HG02840 (cell line): ENCODE data around the gene TIMD4.
"Not testable (repeated sequence)": the region's sequence is repeated elsewhere in the genome, so short reads cannot be mapped to it uniquely, and the experiment has no call there.

ENCODE experiments used
- ATAC-seq: cut with Tn5 transposase; IDR thresholded peaks from one replicate; pipeline ENCODE4 v1.9.1; 2021; ENCODE audit warnings: mild to moderate bottlenecking, moderate library complexity, moderate number of reproducible peaks; ENCODE audit not compliant: unreplicated experiment, low FRiP score

The TIMD4 gene

DNA sequence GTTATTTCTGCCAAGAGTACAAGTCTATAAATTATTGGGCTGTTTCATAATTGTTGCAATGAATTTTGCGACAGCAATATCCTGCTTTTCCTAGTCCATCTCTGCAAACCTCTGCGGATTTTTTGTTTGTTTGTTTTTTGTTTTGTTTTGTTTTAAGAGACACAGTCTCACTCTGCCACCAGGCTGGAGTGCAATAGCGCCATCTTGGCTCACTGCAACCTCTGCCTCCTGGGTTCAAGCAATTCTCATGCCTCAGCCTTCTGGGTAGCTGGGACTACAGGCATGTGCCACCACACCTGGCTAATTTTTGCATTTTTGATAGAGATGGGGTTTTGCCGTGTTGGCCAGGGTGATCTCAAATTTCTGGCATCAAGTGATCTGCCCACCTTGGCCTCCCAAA lies 37.3 kb downstream of the TIMD4 start:
- not testable (repeated sequence) for ATAC-seq

DNA sequence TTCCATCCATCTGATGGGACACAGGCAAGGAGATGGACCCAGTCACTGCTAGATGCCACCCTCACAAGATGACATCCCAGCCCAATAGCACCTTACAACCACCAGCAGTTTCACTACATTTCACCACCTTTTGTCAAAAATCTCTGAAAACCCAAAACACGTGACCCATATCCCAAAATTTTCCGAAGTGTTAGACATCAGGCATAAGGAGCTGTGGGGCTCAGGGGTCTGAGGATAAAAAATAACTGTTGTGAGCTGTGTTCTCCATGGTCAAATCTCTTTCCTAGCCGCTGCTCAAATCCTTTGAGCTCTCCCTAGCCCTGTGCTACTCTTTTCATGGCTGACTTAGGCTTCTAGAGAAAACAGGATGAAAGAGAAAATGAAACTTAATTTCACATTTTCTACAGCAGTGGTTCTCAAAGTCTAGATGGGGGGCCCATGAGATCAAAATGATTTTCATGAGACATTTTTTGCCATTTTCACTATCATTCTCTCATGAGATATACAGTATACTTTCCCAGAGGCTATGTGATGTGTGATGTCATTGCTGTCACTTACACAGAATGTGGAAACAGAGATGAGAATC lies 40.7 kb downstream of the TIMD4 start:
- peak; percentile 34 for ATAC-seq

DNA sequence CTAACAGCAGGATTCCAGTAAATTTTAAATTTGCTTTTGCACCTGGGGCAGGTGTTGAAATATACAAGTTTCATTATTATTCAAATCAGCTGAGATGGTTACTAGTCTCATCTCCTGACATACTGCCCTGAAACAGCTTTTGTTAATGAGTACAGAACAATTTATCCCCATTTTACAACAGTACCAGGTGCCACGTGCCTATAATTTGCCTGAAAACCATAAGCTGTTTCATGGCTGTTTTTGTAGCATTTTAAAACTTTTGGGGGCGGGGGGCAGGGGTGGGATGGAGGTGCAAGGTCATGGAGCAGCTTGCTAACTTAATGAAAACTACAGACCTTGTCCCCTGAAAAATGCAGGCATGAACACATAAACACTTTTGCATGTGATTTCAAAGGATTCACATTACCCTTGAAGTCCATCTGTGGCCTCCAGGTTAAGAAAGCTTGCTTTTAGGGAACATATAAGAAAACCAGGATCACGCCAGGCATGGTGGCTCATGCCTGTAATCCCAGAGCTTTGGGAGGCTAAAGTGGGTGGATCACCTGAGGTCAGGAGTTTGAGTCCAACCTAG lies 42.1 kb downstream of the TIMD4 start:
- ATAC-seq: peak; percentile 43

DNA sequence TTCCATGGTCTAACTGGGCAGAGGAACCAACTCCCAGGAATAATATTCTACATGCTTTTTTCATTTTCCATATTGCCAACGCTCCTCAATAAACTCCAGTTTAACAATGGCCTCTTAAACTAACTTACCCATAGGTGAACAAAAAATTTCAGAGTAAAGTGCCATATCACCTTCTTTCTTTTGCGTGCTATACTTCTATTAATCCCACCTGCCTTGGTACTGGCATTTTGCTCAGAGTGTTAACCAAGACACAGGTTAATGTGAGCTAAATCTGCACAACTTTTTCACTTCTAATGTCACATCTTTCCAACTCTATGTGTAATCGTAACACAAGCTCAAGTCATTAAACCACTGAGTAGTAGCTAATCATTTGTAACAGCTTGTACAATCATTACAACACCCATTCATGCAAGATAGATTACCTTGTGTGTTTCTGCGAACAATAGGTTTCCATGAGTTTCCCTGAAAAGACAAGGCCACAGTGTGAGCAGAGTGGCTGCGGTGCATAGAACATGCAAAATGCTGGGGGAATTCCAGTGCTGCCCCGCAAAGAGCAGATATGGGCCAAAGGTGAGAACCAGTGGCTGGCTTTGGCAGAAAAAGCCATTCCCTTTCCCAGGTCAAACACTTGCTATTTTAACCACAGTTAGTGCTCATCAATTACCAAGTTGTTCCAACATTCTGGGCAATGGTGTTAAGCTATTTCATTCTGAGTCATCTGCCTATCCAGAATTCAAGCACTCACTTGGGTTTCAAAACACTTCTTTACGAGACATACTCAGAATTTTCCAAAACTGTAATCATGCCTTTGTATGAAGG lies 42.8 kb downstream of the TIMD4 start:
- ATAC-seq: peak; percentile 55

DNA sequence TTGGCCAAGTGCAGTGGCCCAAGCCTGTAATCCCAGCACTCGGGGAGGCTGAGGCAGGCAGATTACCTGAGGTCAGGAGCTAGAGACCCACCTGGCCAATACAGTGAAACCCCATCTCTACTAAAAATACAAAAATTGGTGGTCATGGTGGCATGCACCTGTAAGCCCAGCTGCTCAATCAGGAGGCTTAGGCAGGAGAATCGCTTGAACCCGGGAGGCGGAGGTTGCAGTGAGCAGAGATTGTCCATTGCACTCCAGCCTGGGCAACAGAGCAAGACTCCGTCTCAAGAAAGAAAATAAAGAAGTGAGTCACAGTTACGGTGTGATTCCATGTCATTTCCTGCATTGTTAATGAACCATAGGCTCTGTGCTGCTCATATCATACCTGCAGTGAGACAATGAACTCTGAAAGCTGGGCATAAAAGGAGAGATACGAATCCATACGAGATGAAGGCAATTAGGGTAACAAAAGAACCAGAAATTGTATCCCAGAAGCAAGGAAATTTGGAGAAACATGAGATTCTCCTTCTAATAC lies 44.6 kb downstream of the TIMD4 start:
- ATAC-seq: no peak

DNA sequence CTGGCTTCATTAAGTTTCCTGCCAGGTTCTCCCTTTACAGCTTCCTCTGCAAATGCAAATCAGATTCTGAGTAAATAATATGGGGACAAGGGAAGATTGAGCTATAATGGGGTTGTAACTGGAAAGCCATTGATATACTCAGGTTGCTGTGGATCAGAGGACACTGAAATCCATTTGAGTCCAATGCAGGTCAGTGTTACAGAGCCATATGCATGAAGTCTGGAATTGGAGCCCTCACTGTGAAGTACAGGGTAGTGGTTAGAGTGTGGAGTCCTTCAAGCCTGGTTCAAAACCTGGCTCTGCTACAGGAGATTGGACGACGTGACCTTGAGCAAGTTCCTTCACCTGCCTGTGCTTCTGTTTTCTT lies 48.7 kb downstream of the TIMD4 start:
- ATAC-seq: no peak

DNA sequence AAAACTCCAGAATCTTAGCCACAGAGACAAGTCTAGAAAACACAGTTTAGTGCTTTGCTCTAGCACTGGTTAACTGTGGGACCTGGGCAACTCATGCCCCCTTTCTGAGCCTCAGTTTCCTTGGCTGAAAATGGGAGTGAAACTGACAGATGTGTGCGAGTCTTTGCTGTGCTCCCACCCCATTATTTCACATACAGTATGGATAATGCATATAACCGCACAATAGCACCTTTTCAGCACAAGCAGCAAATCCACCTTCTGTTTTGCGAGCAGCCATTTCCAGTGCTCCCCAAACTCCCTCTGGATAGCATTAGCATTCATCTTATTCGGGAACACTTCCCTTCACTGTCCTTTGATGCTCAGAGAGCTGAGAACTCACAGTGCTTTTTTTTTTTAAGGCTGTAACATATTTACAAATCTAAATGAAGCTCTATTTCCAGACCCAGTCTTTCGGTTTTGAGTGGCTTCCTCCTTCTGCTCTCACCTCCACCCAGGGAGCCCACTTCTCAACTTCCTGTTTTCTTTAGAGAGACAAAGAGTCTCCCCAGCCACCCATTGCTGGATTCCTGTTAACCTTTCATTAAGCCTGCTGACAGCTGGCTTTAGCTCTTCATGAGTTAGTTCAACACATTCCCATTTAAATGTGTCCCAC lies 49.2 kb downstream of the TIMD4 start:
- peak; percentile 89 for ATAC-seq

DNA sequence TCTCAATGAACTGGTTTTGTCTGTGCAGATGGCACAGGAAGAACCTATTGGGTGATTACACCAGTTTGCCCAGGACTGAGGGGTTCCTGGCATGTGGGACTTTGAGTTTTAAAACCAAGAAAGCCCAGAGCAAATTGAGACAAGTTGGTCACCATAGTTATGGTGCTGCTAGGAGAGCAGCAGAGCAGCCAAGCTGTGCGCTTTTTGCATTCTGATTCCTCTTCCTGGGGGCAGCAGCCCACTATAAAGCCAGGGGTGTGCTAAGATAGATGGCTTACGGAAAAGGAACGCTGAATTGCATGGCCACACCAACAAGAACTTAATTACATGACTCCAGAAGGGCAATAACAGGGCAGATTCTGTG lies 49.7 kb downstream of the TIMD4 start:
- no peak for ATAC-seq

DNA sequence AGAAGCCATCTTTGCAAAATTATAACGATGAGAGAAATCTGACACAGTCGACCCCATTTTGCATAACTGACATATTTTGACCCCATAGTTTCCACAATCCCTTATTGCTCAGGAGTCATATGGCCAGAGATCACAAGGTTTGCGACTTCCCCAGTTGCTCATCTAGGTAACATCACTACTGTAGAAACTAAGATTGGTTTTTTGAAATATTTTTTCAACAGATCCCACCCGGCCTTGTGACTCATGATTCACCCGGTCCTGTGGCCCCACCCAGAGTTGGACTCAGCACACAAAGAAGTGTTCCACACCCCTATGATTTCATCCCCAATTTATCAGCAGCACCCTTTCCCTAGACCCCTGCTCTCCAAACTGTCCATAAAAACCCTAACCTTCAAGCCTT lies 50.2 kb downstream of the TIMD4 start:
- no peak for ATAC-seq

DNA sequence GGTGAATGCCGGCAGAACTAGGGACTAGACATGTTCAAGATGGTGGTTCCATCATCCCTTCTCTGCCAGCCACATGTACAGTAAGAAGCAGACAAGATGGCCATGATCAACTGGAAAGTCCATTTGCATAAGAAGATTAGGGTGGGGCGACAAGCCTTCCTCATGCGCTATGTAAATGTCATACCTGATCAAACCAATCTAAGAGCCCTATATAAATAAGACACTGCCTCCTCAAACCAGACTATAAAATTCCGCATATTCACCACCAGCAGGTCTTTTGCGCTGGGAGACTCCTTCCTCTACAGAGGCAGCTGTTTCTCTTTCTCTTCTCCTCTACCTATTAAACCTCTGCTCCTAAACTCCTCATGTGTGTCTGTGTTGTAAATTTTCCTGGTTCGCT lies 53.8 kb downstream of the TIMD4 start:
- no peak for ATAC-seq

DNA sequence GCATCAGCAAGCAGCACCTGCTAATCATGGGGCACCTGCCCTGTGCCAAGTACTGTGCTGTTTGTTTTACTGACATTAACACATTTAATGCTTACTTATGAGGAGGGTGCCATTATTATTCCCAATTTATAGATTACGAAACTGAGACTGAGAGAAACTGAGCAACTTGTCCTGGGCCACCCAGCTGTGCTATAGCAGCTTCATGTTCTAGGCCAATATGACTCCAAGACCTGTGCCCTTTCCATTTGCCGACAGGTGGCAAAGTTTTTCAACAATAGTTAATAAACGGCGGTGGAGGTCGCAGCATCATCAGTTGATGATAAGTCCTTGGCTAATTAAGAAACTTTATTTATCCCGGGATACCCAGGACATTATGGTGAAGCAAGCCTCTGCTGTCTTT lies 55.4 kb downstream of the TIMD4 start:
- ATAC-seq: no peak

DNA sequence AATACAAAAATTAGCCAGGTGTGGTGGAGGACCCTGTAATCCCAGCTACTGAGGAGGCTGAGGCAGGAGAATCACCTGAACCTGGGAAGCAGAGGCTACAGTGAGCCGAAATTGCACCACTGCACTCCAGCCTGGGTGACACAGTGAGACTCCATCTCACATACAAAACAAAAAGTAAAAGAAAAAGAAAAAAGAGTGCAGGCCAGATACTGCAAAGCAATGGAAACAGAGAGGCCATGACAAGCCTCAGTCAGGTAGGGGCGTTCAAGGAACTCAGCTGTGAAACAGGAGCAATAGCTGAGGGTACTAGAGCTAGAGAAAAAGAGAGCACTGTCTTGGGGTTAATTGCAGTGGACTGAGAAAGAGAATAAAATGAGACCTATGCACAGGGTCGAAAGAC lies 56.2 kb downstream of the TIMD4 start:
- no peak for ATAC-seq

DNA sequence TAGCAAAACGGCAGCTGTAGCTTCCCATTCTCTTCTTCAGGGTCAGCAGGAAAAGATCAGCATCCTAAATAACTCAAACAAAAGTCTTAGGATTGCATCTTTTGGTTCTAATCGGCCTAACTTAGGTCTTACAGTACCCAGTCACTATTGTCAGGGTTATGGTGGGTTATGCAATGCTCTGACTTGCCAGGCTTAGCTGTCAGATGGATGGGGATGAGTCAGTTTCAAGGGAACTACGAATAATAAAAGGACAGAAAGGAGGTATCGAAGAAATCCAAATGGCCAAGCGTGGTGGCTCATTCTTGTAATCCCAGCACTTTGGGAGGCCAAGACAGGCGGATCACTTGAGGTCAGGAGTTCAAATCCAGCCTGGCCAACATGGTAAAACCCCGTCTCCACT lies 66.5 kb downstream of the TIMD4 start:
- ATAC-seq: no peak

DNA sequence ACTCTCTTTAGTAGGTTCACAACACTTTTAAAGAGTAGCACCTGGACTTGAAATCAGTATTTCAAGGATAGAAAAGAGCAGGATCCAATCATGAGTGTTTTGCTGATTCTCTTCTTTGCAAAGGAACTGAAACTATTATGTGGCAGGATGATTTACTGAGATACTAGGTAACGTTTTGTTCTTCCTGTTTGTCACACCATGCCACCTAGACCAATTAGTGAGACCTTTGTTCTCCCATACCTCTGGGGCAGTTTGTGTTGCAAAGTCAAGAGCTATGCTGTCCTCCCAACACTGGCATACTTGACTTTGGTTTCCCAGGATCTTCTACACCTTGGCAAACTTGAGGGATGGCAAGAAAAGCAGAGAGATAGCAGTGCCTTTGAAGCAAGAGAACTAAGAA lies 69.5 kb downstream of the TIMD4 start:
- no peak for ATAC-seq

DNA sequence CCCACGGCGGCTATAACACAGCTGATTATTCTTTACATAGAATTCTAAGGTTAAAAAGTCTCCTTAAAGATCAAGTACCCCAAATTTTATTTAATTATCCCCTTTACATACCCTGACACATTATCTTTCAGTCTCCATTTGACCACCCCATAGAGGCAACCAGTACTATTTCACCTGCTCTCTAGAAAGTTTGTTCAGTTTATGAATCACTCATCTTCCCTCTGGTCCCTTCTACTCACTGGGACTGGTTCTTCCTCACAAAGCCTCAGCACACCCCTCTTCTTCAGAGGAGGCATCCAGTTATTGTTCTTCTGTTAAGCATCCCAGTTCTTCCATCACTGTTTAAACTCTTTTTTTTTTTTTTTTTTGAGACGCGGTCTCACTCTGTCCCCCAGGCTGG lies 70.2 kb downstream of the TIMD4 start:
- ATAC-seq: no peak

DNA sequence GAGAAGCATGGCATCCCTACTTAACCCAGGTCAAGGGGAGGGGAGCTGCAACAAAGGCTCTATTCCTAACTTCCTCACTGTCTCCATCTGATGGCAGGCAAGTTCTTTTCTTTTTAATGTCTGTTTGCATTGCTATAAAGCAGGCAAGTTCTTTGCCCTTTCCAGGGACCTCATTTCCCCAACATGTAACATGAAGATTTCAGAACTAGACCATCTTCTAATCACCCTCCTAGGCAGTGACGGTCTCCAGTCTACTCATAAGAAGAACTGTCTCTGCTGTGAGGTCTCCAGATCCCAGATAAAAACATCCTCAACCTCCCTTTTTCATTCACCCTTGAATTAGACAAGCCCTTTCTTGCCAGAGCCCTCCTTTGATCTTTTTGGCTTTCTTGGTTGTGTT lies 70.8 kb downstream of the TIMD4 start:
- ATAC-seq: no peak

DNA sequence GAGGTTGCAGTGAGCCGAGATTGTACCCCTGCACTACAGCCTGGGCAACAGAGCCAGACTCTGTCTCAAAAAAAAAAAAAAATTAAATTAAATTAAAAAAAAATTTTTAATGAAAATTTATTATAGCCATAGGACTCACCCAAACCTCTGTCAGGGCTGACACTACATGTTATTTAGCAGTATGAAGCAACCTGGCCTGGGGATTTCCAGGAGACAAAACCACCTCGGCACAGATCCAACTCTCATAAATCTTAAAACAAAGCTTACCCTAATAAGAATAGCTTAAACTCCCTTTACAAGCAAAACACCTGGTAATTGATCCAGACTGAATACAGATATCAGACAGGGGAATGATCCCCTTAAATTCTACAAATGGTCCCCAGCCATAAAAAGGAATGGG lies 74.5 kb downstream of the TIMD4 start:
- no peak for ATAC-seq

DNA sequence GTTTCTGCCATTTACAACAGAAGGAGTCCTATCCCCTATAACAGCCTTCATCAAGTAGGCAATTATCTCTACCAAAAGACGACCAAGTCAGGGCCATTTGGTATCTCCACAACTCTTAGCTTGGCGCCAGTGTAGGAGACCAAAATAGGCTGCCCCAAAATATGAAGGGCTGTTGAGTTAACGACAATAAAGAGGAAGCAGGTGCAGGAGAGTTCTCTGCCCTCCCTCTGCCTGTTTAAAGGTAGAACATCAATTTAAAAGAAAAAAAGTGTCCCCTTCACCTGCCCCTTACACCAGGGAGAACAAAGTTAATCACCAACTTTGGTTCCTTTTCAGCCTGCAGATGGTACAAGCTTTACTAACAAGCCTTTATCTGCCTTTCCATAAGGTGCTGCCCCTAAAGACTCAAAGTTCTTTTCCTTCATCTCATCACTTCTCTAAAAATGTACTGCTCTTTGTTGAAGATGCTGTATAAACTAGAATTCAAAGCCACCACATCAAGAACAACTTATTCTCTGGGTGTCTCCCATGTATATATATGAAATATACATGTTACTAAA lies 79.6 kb downstream of the TIMD4 start:
- no peak for ATAC-seq

DNA sequence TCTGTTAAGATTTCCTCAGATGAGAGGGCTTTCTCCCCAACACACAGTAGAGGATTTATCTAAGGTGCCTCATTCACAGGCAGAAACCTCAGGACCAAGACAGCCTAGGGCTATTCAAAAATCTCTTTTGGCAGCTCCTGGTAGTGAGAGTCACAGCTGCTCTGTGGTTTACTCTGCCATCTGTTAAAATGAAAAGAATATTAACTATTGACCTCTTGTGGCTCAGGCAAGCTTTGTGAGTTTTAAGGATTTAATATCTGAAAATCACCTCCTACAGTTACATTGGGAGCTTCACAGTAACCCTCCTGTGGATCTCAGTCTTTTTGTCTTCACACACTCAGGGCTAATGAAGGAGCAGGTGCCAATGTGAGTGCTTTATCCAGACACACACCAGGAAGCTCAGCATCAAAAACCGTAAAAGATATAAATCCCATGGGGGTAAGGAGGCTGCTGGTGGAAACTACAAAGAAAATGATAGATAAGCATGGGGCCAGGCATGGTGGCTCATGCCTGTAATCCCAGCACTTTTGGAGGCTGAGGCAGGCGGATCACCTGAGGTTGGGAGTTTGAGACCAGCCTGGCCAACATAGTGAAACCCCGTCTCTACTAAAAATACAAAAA lies 83.3 kb downstream of the TIMD4 start:
- ATAC-seq: peak; percentile 84

DNA sequence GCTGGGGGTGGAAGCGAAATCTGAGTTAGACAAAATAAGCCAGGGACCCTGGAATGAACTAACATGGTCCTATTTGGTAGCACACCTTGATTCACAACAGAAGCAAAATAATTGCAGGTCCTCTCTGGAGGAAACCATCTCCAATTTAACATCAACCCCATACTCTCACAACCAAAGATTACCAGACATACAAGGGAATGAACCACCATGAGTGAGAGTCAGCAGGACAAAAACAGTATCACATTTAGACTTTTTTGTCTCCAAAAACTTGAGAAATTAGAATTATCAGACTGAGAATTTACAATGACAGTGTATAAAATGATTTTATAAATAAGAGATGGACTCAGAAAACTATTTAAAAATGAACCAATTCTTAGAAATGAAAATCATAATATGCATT lies 91.8 kb downstream of the TIMD4 start:
- no peak for ATAC-seq

DNA sequence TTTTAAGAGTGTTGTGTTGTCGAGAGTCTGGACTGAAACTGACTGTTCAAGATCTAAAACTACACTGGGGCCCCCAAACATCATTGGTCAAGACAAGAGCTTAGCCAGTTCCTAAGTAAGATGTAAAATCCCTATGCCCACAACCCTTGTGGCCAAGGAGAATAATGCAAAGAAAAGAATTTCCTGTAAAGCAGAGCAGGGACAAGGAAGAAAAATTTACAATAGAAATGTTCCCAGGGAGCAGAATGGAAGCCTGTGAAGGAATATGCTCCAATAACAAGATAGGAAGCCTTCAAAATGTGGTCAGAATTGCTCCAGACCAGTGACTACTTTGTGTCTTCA lies 92.6 kb downstream of the TIMD4 start:
- no peak for ATAC-seq
